OCI-LY7 (cell line): ENCODE measurements around the gene XRCC5. TPM values are rescaled to one million over a fixed set of nuclear protein-coding genes. Genes with fewer than 3 reads are reported as not detected.

Experiments used
- BruUV-seq: library from RNA; stranded (reverse); fragments of 400-500 nt; replicated peaks from 2 replicates; lab custom pipeline; 2021; lab: Mats Ljungman, UMichigan
- CTCF ChIA-PET: fragments of 300-600 bp; sonication (Branson Sonifier 250); formaldehyde crosslinking; loops from one replicate; lab custom pipeline; 2022; ENCODE audit warnings: antibody characterized with exemption; ENCODE audit not compliant: unreplicated experiment; lab: Charles Lee
- POLR2A ChIA-PET: fragments of 300-600 bp; sonication (Branson Sonifier 250); formaldehyde crosslinking; loops from one replicate; lab custom pipeline; 2022; ENCODE audit warnings: antibody characterized with exemption; lab: Charles Lee
- DNase-seq: peaks from one replicate; pipeline ENCODE4 v3.0.0-alpha.2; 2015; ENCODE audit warnings: low spot score
- H2AFZ ChIP-seq: fragments of 200-600 bp; sonication (generic), shearing (Covaris generic); 2 replicates; pipeline ENCODE4 v1.6.1; 2014; ENCODE audit warnings: mild to moderate bottlenecking, antibody characterized with exemption, low read length, moderate library complexity
- H3K27ac ChIP-seq: fragments of 200-600 bp; sonication (generic); 2 replicates; pipeline ENCODE4 v1.5.1; 2014; ENCODE audit warnings: mixed run types, low read depth, mild to moderate bottlenecking, moderate library complexity, low read length, inconsistent platforms; ENCODE audit not compliant: poor library complexity, severe bottlenecking
- H3K36me3 ChIP-seq: fragments of 200-600 bp; sonication (generic); 2 replicates; pipeline ENCODE4 v1.6.1; 2014; ENCODE audit warnings: mild to moderate bottlenecking, antibody characterized with exemption, low read length, moderate library complexity, mixed read lengths; ENCODE audit not compliant: insufficient read depth
- H3K4me1 ChIP-seq: fragments of 200-600 bp; sonication (generic); 2 replicates; pipeline ENCODE4 v1.5.1; 2014; ENCODE audit warnings: mild to moderate bottlenecking, low read length; ENCODE audit not compliant: insufficient read depth, poor library complexity, severe bottlenecking
- H3K4me2 ChIP-seq: fragments of 200-600 bp; sonication (generic); 2 replicates; pipeline ENCODE4 v1.6.1; 2014; ENCODE audit warnings: mild to moderate bottlenecking, low read length
- H3K4me3 ChIP-seq: fragments of 200-600 bp; sonication (generic); 2 replicates; pipeline ENCODE4 v1.5.1; 2014; ENCODE audit warnings: mild to moderate bottlenecking, low read depth, low read length; ENCODE audit not compliant: poor library complexity, severe bottlenecking
- H3K79me2 ChIP-seq: fragments of 200-600 bp; sonication (generic); 2 replicates; pipeline ENCODE4 v1.6.1; 2016; ENCODE audit warnings: low read depth, mild to moderate bottlenecking, low read length, moderate library complexity, mixed read lengths; ENCODE audit not compliant: insufficient read depth
- H3K9me2 ChIP-seq: fragments of 200-600 bp; sonication (generic); 2 replicates; pipeline ENCODE4 v1.6.1; 2016; ENCODE audit warnings: mild to moderate bottlenecking, low read length, mixed read lengths; ENCODE audit not compliant: insufficient read depth
- H3K9me3 ChIP-seq: fragments of 200-600 bp; sonication (generic); 2 replicates; pipeline ENCODE4 v1.6.1; 2014; ENCODE audit warnings: mild to moderate bottlenecking, mixed run types, low read length, mixed read lengths
- H4K20me1 ChIP-seq: fragments of 200-600 bp; sonication (generic); 2 replicates; pipeline ENCODE4 v1.6.1; 2014; ENCODE audit warnings: mild to moderate bottlenecking, antibody characterized with exemption, low read length, moderate library complexity, mixed read lengths; ENCODE audit not compliant: insufficient read depth
- CTCF ChIP-seq: fragments of 200-600 bp; sonication (generic); conservative IDR thresholded peaks from 2 replicates; pipeline ENCODE4 v1.5.1; 2014; ENCODE audit warnings: mild to moderate bottlenecking, antibody characterized with exemption, low read length, moderate library complexity, mixed read lengths
- EZH2phosphoT487 ChIP-seq: fragments of 200-600 bp; sonication (generic); IDR thresholded peaks from 2 replicates; pipeline ENCODE4 v1.6.1; 2018; ENCODE audit warnings: low read depth, borderline replicate concordance, mild to moderate bottlenecking, mixed run types, antibody characterized with exemption, low read length, moderate library complexity, mixed read lengths
- intact Hi-C: fragments of 100-400 bp; cut with micrococcal nuclease; formaldehyde crosslinking; loops from one replicate; pipeline ENCODE4 v1.10.0; 2022; ENCODE audit not compliant: unreplicated experiment
- total RNA-seq, 2 experiments: library from RNA; depleted of rRNA in 1 of 2; stranded (reverse); fragments of >200 nt in 1 of 2; shearing (Covaris generic) in 1 of 2; gene quantifications; 2 replicates each; pipeline ENCODE4 v1.2.3, GENCODE V29; 2014 to 2022

Gene XRCC5
- total RNA-seq, 2 experiments from 2014 or later, result 174 to 344 TPM

- no peaks in the 10 kb centered on the region for H3K9me3 ChIP-seq
- H4K20me1 ChIP-seq, result peaks cover 21% of the 10 kb centered on the region; the same call in 1 of the 2 replicates
- BruUV-seq, result no TSS peak
- peaks cover 20% of the 10 kb centered on the region for H3K4me1 ChIP-seq
- H3K4me3 ChIP-seq, result no peak overlapping the region
- peaks cover 97% of the 10 kb centered on the region for H3K36me3 ChIP-seq
- no peak for TF ChIP-seq EZH2phosphoT487
- TF ChIP-seq CTCF, result no peak
- no peak overlapping the region for H3K27ac ChIP-seq
- ChIA-PET CTCF (no interaction called here), POLR2A (no interaction called here)
- H3K79me2 ChIP-seq, result peaks cover 63% of the 10 kb centered on the region; the same call in 1 of the 2 replicates
- no peaks in the 10 kb centered on the region for H3K9me2 ChIP-seq
- intact Hi-C loops, result no loop called here
- no peak overlapping the region for H3K4me2 ChIP-seq
- no peak overlapping the region for H2AFZ ChIP-seq
- no peak for DNase-seq
Measured at GRCh38 chr2:216179015-216179414, 69.9 kb downstream of the XRCC5 start.

- H3K27ac ChIP-seq, result no peak overlapping the region
- TF ChIP-seq EZH2phosphoT487, result no peak
- H3K4me1 ChIP-seq, result peaks cover 20% of the 10 kb centered on the region
- H3K36me3 ChIP-seq, result peaks cover 98% of the 10 kb centered on the region
- BruUV-seq, result no TSS peak
- no peak overlapping the region for H3K4me3 ChIP-seq
- no peak overlapping the region for H3K4me2 ChIP-seq
- peaks cover 70% of the 10 kb centered on the region for H3K79me2 ChIP-seq
- no peaks in the 10 kb centered on the region for H3K9me2 ChIP-seq
- intact Hi-C loops, result no loop called here
- no peak overlapping the region for H2AFZ ChIP-seq
- ChIA-PET CTCF (no interaction called here), POLR2A (no interaction called here)
- no peaks in the 10 kb centered on the region for H3K9me3 ChIP-seq
- DNase-seq, result no peak
- peaks cover 24% of the 10 kb centered on the region; the same call in 1 of the 2 replicates for H4K20me1 ChIP-seq
Measured at GRCh38 chr2:216181351-216181750, 72.2 kb downstream of the XRCC5 start.

GRCh38 chr2:216181953-216182461 lies 72.9 kb downstream of the XRCC5 start:
- H3K4me2 ChIP-seq, result no peak overlapping the region
- BruUV-seq, result no TSS peak
- POLR2A ChIA-PET, result interaction anchor here (1.6 kb wide), 1 partner anchor 41 kb away, joined by 3 read pairs; no protein-coding TSS in a partner anchor
- H3K4me1 ChIP-seq, result peaks cover 20% of the 10 kb centered on the region
- H3K9me3 ChIP-seq, result no peaks in the 10 kb centered on the region
- intact Hi-C loops, result no loop called here
- CTCF ChIA-PET, result no interaction called here
- H2AFZ ChIP-seq, result no peak overlapping the region
- H3K36me3 ChIP-seq, result peaks cover 99% of the 10 kb centered on the region
- peaks cover 29% of the 10 kb centered on the region; the same call in 1 of the 2 replicates for H4K20me1 ChIP-seq
- TF ChIP-seq EZH2phosphoT487 (no peak), CTCF (no peak)
- no peak for DNase-seq
- H3K4me3 ChIP-seq, result no peak overlapping the region
- no peaks in the 10 kb centered on the region for H3K9me2 ChIP-seq
- H3K79me2 ChIP-seq, result peaks cover 71% of the 10 kb centered on the region
- H3K27ac ChIP-seq, result no peak overlapping the region
